Measurements from ENCODE around the gene AP1S3. TPM values are rescaled to one million over a fixed set of nuclear protein-coding genes. Genes with fewer than 3 reads are reported as not detected.

AP1S3 gene
- total and polyA plus RNA-seq, 7 donors, result 0.05 to 0.69 (median 0.10) TPM; not detected in 2

- WGBS, 3 donors, result 90 to 92% (median 91%) methylated on average over 8 of the region's 8 CpGs
- H3K36me3 ChIP-seq (ENCODE audit: insufficient read depth in 1 of 2, low read depth in 1 of 2), result no peaks in the 10 kb centered on the region
- H3K4me3 ChIP-seq, result no peak overlapping the region
- no peaks in the 10 kb centered on the region for H3K9me3 ChIP-seq
- H3K27me3 ChIP-seq (ENCODE audit: insufficient read depth in 3 of 3, low read length in 2 of 3), result no peaks in the 10 kb centered on the region
- no peaks in the 10 kb centered on the region for H3K4me1 ChIP-seq
- intact Hi-C loops (cut with DNase I), result no loop called here
- TF ChIP-seq CTCF (IDR thresholded peaks at IDR 0.05), result no peak
- DNase-seq (no peak), ATAC-seq (no peak)
- no peak overlapping the region for H3K27ac ChIP-seq
Measured at GRCh38 chr2:223824301-223824700, 13.1 kb downstream of the AP1S3 start.

GRCh38 chr2:223822818-223823217, 14.6 kb downstream of the AP1S3 start:
- H3K4me1 ChIP-seq, result no peaks in the 10 kb centered on the region
- H3K27ac ChIP-seq, result no peak overlapping the region
- no peak for TF ChIP-seq CTCF (IDR thresholded peaks at IDR 0.05)
- intact Hi-C loops (cut with DNase I), result no loop called here
- no peak for DNase-seq
- no peak for ATAC-seq
- no peaks in the 10 kb centered on the region for H3K9me3 ChIP-seq
- H3K27me3 ChIP-seq (ENCODE audit: insufficient read depth in 3 of 3, low read length in 2 of 3), result no peaks in the 10 kb centered on the region
- H3K4me3 ChIP-seq, result no peak overlapping the region
- H3K36me3 ChIP-seq (ENCODE audit: insufficient read depth in 1 of 2, low read depth in 1 of 2), result no peaks in the 10 kb centered on the region

- no peak for ATAC-seq
- no peak for TF ChIP-seq CTCF (IDR thresholded peaks at IDR 0.05)
- WGBS, 3 donors, result 57 to 64% (median 60%) methylated on average over 2 of the region's 2 CpGs
- Histone ChIP-seq H3K4me3 (no peak overlapping the region), H3K36me3 (ENCODE audit: insufficient read depth in 1 of 2, low read depth in 1 of 2) (no peaks in the 10 kb centered on the region), H3K9me3 (no peaks in the 10 kb centered on the region), H3K27ac (no peak overlapping the region), H3K4me1 (no peaks in the 10 kb centered on the region), H3K27me3 (ENCODE audit: insufficient read depth in 3 of 3, low read length in 2 of 3) (no peaks in the 10 kb centered on the region)
- no peak for DNase-seq
- intact Hi-C loops (cut with DNase I), result no loop called here
Measured at GRCh38 chr2:223820549-223820948, 16.8 kb downstream of the AP1S3 start.

- H3K9me3 ChIP-seq, result no peaks in the 10 kb centered on the region
- 66 to 87% (median 82%) methylated on average over 3 of the region's 3 CpGs for WGBS, 3 donors
- H3K36me3 ChIP-seq (ENCODE audit: insufficient read depth in 1 of 2, low read depth in 1 of 2), result no peaks in the 10 kb centered on the region
- no peak for TF ChIP-seq CTCF (IDR thresholded peaks at IDR 0.05)
- no peak overlapping the region for H3K27ac ChIP-seq
- intact Hi-C loops (cut with DNase I), result no loop called here
- H3K27me3 ChIP-seq (ENCODE audit: insufficient read depth in 3 of 3, low read length in 2 of 3), result no peaks in the 10 kb centered on the region
- ATAC-seq, result no peak
- no peak for DNase-seq
- no peak overlapping the region for H3K4me3 ChIP-seq
- no peaks in the 10 kb centered on the region for H3K4me1 ChIP-seq
Measured at GRCh38 chr2:223819891-223820290, 17.5 kb downstream of the AP1S3 start.

- intact Hi-C loops (cut with DNase I), result no loop called here
- Histone ChIP-seq H3K27me3 (ENCODE audit: insufficient read depth in 3 of 3, low read length in 2 of 3) (no peaks in the 10 kb centered on the region), H3K9me3 (no peaks in the 10 kb centered on the region), H3K4me3 (no peak overlapping the region), H3K27ac (no peak overlapping the region), H3K36me3 (ENCODE audit: insufficient read depth in 1 of 2, low read depth in 1 of 2) (no peaks in the 10 kb centered on the region), H3K4me1 (no peaks in the 10 kb centered on the region)
- 62 to 66% (median 63%) methylated on average over 13 of the region's 13 CpGs for WGBS, 3 donors
- ATAC-seq (no peak), DNase-seq (no peak)
- TF ChIP-seq CTCF (IDR thresholded peaks at IDR 0.05), result no peak
Measured at GRCh38 chr2:223815884-223816570, 21.4 kb downstream of the AP1S3 start.

Measured in psoas muscle (tissue), 8 donors.